GM19463 (cell line): ENCODE data around the gene THBS3.
"Not testable (repeated sequence)": the region's sequence is repeated elsewhere in the genome, so short reads cannot be mapped to it uniquely, and the experiment has no call there.

Experiments
- ATAC-seq: cut with Tn5 transposase; IDR thresholded peaks from one replicate; pipeline ENCODE4 v1.9.1; 2021; ENCODE audit warnings: mild to moderate bottlenecking, moderate library complexity; ENCODE audit not compliant: unreplicated experiment

The THBS3 gene

DNA sequence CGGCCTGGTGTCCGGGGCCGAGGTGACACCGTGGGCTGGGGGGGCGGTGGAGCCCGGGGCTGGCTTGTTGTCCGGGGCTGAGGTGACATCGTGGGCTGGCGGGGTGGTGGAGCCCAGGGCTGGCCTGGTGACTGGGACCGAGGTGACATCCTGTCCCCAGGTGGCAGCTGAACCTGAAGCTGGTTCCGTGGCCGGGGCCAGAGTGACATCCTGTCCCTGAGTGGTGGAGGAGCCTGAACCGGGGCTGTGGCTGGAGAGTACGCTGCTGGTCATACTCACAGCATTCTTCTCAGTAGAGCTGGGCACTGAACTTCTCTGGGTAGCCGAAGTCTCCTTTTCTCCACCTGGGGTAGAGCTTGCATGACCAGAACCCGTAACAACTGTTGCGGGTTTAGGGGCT, 15.8 kb downstream of the THBS3 start:
- ATAC-seq: no peak

GRCh38 chr1:155189926-155190325, 17.8 kb downstream of the THBS3 start:
- not testable (repeated sequence) for ATAC-seq

- no peak for ATAC-seq
These were observed 19.4 kb downstream of the THBS3 start for GRCh38 chr1:155188268-155188667.

GRCh38 chr1:155187456-155187891, 20.2 kb downstream of the THBS3 start:
- ATAC-seq: no peak

- ATAC-seq: no peak
These were observed 20.8 kb downstream of the THBS3 start for GRCh38 chr1:155186794-155187455.

DNA sequence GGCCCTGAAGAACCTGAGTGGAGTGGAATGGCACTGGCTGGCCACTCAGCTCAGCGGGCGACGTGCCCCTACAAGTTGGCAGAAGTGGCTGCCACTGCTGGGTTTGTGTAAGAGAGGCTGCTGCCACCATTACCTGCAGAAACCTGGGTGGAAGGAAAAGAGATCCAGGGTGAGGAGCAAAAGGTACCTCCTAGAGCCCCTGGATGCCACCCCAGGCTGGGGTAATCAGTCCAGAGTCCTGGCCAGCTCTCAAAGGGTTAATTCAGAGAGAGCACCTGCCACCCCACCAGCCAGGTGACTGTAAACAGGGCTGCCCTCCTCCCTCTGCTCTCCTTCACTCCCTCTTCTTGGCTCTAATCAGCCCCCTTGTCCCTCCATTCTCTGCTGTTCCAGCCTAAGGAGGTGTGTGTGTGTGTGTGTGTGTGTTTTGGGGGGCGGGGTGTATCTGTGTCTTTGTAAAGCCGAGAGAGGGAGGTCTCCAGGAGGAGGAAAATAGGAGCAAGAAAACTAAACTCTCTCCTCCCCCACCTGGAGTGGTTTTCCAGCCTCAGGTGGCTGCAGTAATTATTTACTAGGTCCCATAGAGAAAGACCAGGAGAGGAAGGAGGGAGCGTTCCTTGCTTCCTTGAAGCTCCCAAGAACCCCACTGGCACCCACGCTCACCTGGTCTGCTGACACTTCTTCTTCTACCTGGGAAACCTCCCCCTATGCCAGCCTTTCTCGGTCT, 21.5 kb downstream of the THBS3 start:
- no peak for ATAC-seq

DNA sequence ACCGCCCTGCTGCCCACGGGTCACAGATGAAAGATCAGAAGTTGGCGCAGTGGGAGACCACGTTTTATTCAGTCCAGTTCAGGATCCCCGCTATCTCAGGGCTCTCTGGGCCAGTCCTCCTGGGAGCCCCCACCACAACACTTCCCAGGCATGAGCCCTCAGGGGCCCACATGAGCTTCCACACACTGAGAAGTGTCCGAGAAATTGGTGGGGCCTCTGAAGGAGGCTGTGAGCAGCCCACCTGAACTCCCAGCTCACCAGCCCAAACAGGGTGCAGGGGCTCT, 22.0 kb downstream of the THBS3 start:
- ATAC-seq: no peak

DNA sequence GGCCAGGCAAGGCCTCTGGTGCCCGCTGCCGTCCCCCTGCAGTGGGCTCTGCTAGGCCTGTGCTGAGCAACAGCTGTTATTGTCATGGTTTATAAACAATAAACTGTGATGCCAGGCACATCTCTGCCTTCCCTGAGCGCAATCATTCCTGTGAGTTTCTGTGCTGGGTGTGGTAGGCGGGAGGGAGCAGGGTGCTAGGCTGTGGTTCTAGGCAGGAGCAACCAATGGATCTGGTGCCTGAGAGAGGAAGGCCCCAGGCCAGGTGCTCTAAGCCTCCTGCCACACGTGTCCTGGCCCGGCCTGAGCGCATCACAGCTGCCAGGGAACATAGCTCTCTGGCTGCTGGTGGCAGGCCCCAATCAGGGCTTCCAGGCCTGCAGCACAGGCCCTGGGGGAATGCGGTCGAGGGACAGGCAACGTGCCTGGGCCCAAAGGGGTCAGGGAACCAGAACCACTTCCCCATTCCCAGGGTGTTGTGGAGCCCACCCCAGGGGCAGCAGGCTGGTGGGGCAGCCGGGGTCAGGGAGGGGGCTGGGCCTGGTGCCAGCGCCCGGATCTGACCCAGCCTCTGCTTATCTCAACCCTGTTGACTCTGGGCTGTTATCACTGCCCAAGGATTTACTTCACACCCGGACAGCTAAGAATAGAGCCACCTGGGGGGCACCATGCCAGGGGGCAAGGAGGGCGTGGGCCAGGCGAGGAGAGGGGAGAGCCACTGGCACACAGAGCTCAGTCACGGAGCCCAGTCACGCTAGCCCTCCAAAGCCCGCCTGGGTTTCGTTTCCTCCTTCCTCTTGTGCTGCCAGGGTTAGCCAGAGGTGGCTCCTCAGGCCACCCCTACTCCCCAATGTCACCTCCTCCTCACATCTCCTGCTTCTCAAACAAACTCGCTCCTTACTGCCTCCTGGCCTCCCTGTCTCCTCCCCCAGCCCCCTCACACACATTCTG, 22.6 kb downstream of the THBS3 start:
- peak; percentile 94 for ATAC-seq

DNA sequence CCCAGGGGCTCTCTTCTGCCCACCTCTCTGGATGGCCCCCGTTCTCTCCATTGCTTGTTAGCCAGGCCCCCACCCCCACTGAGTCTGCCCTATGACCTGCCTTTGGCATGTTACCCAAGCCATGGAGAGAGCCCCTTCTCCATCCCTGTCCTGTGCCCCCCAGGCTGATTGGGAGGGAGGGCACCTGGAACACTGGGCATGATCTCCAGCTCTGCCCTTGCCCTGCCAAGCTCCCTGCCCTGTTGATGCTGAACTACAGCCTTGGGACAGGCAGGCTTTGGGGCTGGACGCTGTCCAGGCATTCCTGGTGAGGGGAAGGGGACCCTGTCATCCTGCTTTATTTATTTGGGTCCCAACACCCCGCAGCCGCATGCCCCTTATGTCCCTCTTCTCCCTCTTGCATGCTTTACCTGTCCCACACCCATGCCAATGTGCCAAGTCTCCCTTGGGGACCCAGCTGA, 23.3 kb downstream of the THBS3 start:
- ATAC-seq: no peak

DNA sequence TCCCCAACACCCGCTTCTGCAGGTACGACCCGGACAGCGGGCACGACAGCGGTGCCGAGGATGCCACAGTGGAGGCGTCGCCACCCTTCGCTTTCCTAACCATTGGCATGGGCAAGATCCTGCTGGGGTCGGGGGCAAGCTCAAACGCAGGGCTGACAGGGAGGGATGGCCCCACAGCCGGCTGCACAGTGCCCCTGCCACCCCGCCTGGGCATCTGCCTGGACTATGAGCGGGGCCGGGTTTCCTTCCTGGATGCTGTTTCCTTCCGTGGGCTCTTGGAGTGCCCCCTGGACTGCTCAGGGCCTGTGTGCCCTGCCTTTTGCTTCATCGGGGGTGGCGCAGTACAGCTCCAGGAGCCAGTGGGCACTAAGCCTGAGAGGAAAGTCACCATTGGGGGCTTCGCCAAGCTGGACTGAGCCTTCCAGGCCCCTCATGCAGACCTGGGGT, 23.9 kb downstream of the THBS3 start:
- no peak for ATAC-seq

GRCh38 chr1:155182052-155182550, 25.6 kb downstream of the THBS3 start:
- ATAC-seq: no peak

DNA sequence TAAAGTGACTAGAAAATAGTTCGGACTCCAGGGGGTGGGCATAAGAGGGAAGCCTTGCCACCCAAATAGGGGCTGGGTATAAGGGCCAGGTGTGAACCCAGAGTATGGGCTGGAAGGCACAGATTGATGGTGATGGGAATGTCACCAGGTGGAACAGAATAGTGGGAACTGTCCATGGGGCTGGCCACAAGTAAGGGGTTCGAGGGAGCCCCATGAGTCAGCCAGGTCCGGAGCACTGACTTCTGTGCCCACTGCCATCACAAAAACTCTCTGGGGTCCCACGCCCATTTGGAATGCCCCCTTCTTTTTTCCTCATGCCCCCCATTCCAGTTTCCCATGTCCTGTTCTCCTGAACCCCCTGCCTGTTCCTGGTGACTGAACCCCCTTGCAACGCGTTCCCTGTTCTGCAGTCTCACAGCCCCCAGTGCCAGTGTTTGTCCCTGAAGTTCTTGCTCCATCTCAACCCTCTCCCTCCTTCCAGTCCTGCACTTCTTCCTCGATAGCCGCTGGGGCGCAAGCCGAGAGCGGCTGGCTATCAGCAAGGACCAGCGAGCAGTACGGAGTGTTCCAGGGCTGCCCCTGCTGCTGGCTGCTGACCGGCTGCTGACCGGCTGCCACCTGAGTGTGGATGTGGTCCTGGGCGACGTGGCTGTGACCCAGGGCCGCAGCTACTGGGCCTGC, 26.2 kb downstream of the THBS3 start:
- no peak for ATAC-seq

DNA sequence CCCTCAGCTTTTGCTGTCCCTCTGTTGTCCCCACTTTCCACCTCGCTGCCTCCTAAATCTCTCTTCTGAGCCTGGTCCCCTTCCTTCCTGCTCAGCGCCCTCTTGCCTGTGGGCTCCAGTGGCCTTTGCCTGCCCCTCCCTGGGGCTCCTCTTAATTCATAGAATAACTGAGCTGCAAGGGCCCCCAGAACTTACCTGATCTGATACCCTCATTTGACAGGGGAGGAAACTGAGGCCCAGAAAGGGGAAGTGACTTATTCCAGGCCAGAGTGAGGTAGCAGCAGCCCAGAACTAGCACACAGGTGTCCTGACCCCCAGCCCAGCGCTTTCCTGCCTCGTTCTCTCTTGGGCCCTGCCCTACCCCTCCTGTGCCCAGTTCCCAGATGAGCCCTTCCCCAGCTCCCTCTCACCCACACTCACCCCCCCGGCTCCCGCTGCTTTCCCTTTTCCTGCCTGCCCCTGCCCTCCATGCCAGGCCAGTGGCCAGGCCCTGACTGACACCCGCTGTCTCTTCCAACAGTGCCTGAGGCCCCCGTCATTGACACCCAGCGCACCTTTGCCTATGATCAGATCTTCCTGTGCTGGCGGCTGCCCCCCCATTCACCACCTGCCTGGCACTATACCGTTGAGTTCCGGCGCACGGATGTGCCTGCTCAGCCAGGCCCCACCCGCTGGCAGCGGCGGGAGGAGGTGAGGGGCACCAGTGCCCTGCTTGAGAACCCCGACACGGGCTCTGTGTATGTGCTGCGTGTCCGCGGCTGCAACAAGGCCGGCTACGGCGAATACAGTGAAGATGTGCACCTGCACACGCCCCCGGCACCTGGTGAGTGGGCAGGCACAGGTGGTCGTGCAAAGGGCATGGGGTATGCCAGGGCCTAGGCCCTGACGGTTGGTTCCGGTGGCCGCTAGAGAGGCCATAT, 28.3 kb downstream of the THBS3 start:
- ATAC-seq: no peak

GRCh38 chr1:155178441-155179111, 29.1 kb downstream of the THBS3 start:
- ATAC-seq: no peak

GRCh38 chr1:155177918-155178281, 29.8 kb downstream of the THBS3 start:
- ATAC-seq: no peak

DNA sequence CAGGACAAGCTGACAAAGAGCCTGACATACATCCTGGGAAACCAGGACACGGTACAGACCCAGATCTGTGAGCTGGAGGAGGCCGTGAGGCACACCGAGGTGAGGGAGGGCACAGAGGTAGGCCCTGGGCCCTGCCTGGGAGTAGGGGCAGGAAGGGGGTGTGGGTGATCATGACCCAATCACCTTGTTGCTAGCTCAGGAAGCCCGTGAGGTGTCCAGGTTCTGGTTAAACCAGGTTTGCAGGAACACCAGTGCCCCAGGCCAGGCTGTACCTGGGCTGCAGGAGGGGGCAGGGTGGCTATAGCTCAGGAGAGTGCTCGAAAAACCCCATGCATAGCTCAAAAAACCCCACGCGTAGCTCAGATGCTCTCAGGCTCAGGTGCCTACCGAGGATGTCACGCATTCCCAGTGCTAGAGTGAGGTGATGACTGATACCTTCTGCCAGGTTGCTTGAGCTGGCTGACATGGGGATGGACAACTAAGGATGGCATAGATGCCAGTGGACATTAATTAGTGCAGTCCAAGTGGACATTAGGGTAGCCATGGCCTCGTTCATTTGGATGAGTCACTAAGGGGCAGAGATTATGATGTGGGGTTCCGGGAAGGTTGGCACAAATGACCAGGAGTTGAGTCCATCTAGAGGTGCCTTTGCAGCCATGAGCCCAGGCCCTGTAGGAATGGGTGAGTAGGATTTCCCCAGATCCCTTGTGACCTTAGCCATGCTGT, 30.3 kb downstream of the THBS3 start:
- ATAC-seq: no peak

DNA sequence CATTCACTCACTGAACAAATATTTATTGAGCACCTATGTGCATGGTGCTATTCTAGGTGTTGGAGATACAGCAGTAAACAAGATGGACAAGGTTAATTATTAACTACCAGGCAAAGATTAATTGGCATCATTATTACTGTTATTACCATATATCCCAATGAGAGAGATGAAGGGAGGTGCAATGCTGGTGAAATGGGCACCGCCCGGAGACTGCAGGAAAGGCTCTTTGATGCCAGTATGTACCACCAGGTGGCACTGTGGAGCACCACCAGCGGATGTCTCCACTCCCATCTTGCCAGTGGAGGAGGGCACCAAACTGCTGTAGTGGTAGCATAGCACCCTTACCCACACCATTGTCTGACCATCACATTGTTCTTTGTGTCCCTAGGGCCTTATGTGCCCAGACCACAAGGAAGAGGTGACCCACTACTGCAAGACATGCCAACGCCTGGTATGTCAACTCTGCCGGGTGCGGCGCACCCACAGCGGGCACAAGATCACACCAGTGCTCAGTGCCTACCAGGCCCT, 31.1 kb downstream of the THBS3 start:
- ATAC-seq: no peak

DNA sequence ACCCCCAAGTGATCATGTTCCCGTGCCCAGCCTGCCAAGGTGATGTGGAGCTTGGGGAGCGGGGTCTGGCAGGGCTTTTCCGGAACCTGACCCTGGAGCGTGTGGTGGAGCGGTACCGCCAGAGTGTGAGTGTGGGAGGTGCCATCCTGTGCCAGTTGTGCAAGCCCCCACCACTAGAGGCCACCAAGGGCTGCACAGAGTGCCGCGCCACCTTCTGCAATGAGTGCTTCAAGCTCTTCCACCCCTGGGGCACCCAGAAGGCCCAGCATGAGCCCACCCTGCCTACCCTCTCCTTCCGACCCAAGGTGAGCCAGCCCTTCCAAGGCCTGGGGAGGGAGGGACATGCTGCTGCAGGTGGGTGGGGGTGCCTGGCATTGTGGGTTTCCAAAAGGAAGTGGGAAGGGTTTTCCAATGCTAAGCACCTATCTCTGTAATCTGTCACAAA, 31.7 kb downstream of the THBS3 start:
- ATAC-seq: no peak
